ENCODE measurements around the gene CDC20B. TPM values are rescaled to one million over a fixed set of nuclear protein-coding genes. Genes with fewer than 3 reads are reported as not detected.
A peak's percentile ranks its signal among the peaks of the same experiment; 100 is the strongest.

CDC20B gene
- total RNA-seq = under 0.01 TPM in 2 replicates

GRCh38 chr5:55172937-55173686 lies at the start of gene CDC20B:
Gene CDC20B, minus strand, starts transcription at chr5:55173177. Its CDS starts 177 bp downstream, at chr5:55173000.
- peak; percentile 81 to 83 for DNase-seq (ENCODE audit: low read depth in 2 of 2)

- no peak for DNase-seq (ENCODE audit: low read depth in 2 of 2)
Measured at GRCh38 chr5:55222092-55222984, 49.4 kb upstream of the CDC20B start.

- peak in 1 of 2 donors; percentile 35 for DNase-seq (ENCODE audit: low read depth in 2 of 2)
Measured at GRCh38 chr5:55220433-55221185, 47.6 kb upstream of the CDC20B start.

- DNase-seq (ENCODE audit: low read depth in 2 of 2) = no peak
Measured at GRCh38 chr5:55219770-55220169, 46.8 kb upstream of the CDC20B start.

- no peak for DNase-seq (ENCODE audit: low read depth in 2 of 2)
Measured at GRCh38 chr5:55218967-55219366, 46.0 kb upstream of the CDC20B start.

GRCh38 chr5:55211184-55211874 lies 38.4 kb upstream of the CDC20B start:
- DNase-seq (ENCODE audit: low read depth in 2 of 2) = no peak

GRCh38 chr5:55205001-55205400 lies 32.0 kb upstream of the CDC20B start:
- DNase-seq (ENCODE audit: low read depth in 2 of 2) = peak in 1 of 2 donors; percentile 31

- DNase-seq (ENCODE audit: low read depth in 2 of 2) = no peak
Measured at GRCh38 chr5:55191165-55191564, 18.2 kb upstream of the CDC20B start.

GRCh38 chr5:55188656-55189540 lies 15.9 kb upstream of the CDC20B start:
- DNase-seq (ENCODE audit: low read depth in 2 of 2) = no peak

GRCh38 chr5:55187370-55187769 lies 14.4 kb upstream of the CDC20B start:
- peak; percentile 34 to 51 for DNase-seq (ENCODE audit: low read depth in 2 of 2)

GRCh38 chr5:55180016-55180415 lies 7.0 kb upstream of the CDC20B start:
- no peak for DNase-seq (ENCODE audit: low read depth in 2 of 2)

GRCh38 chr5:55177078-55177477 lies 4.1 kb upstream of the CDC20B start:
- DNase-seq (ENCODE audit: low read depth in 2 of 2) = no peak

- peak; percentile 33 to 37 for DNase-seq (ENCODE audit: low read depth in 2 of 2)
Measured at GRCh38 chr5:55176176-55176818, 3.3 kb upstream of the CDC20B start.

GRCh38 chr5:55175781-55176175 lies 2.8 kb upstream of the CDC20B start:
- DNase-seq (ENCODE audit: low read depth in 2 of 2) = no peak

- no peak for DNase-seq (ENCODE audit: low read depth in 2 of 2)
Measured at GRCh38 chr5:55173687-55174230, 782 bp upstream of the CDC20B start.

- DNase-seq (ENCODE audit: low read depth in 2 of 2) = peak; percentile 85 to 89
Measured at GRCh38 chr5:55172051-55172899, 702 bp downstream of the CDC20B start.

- no peak for DNase-seq (ENCODE audit: low read depth in 2 of 2)
Measured at GRCh38 chr5:55171471-55171870, 1.5 kb downstream of the CDC20B start.

- no peak for DNase-seq (ENCODE audit: low read depth in 2 of 2)
Measured at GRCh38 chr5:55162666-55163065, 10.3 kb downstream of the CDC20B start.
